Urinary bladder (tissue), 4 donors: Measurements from ENCODE around the gene ZFYVE28. TPM values are rescaled to one million over a fixed set of nuclear protein-coding genes. Genes with fewer than 3 reads are reported as not detected.

ENCODE experiments used
- DNase-seq: peaks from one replicate; pipeline ENCODE4 v3.0.0-alpha.2; 2015; ENCODE audit errors: extremely low spot score
- H3K27ac ChIP-seq: one replicate; pipeline ENCODE4 v1.5.1; 2013; ENCODE audit warnings: low read depth, mild to moderate bottlenecking, moderate library complexity
- H3K36me3 ChIP-seq: one replicate; pipeline ENCODE4 v1.6.1; 2013; ENCODE audit warnings: mild to moderate bottlenecking, moderate library complexity; ENCODE audit not compliant: insufficient read depth
- H3K4me1 ChIP-seq: one replicate; pipeline ENCODE4 v1.6.1; 2013; ENCODE audit warnings: mild to moderate bottlenecking, moderate library complexity; ENCODE audit not compliant: insufficient read depth
- H3K4me3 ChIP-seq: one replicate; pipeline ENCODE4 v1.5.1; 2013; ENCODE audit warnings: low read depth, low read length
- WGBS: extraction: QIAGEN DNeasy Blood & Tissue Kit; methylation state at CpG from one replicate; pipeline ENCODE4 v1.1.7; 2013; 5-methylcytosine and 5-hydroxymethylcytosine counted together
- polyA plus RNA-seq: library from polyadenylated mRNA; stranded (reverse); fragments of 200-250 nt; gene quantifications from one replicate; pipeline ENCODE4 v1.2.3, GENCODE V29; 2013
- total RNA-seq: library from RNA; depleted of rRNA; stranded (reverse); fragments of >200 nt; gene quantifications from one replicate; pipeline ENCODE4 v1.2.3, GENCODE V29; 2014
- donor health status: healthy with polysubstance abuse.
- donor health status: healthy.

Gene ZFYVE28
- total and polyA plus RNA-seq, 2 donors, result 6.3 to 8.4 TPM

DNA sequence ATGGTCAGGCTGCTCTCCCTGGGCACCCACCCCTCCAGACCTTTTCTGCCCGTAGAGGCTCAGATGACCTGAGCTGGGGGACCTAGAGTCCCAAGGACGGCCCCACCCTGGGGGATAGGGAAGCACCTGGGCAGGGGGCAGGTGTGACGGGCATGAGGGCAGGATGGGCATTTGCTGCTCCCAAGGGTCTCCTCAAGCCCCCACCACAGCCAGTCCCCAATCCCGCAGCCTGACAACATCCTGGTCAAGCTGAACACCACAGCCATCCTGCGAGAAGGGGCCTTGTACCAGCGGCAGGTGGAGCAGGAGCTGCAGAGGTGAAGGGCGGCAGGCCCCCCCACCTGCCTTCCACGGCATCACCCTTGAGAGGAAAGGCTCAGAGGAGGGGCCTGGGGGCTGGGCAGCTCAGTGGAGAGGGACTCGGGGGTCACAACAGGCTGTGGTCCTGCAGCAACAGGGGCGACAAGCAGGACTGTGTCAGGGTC, 32.6 kb upstream of the ZFYVE28 start:
- DNase-seq, result no peak
- 86% methylated on average over 10 of the region's 10 CpGs for WGBS
- no peaks in the 10 kb centered on the region for H3K36me3 ChIP-seq
- no peak overlapping the region for H3K4me3 ChIP-seq
- H3K27ac ChIP-seq, result no peak overlapping the region
- H3K4me1 ChIP-seq, result no peaks in the 10 kb centered on the region

DNA sequence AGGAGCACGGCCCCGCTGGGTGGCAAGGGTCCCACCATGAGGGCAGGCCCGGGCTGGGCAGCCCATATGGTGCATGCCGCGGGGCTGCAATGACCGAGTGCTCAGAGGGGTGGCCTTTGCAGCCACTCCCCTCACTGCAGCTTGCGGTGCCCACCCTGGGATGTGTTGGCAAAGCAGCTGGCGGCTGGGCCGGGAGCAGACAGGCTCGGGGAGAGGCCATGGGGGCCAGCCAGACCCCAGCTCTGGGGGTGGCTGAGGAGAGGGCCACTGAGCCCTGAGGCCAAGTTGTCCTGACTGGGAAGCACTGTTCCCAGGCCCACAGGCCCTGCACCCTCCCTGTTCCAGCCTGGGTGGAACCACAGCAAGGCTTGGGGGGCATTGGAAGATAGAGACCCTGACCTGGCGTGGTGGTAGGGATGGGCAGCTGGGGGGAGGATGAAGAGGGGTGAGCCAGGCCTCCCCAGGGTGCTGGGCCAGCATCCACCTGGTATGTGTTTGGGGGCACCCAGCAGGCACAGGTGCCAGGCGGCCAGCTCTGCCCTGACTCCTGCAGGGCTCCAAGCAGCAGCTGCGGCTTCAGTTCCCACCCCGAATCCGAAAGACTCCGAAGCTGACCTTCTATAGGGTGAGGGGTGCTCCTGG, 32.1 kb upstream of the ZFYVE28 start:
- 81% methylated on average over 16 of the region's 16 CpGs for WGBS
- H3K27ac ChIP-seq, result no peak overlapping the region
- H3K4me3 ChIP-seq, result no peak overlapping the region
- no peak for DNase-seq
- H3K36me3 ChIP-seq, result no peaks in the 10 kb centered on the region
- H3K4me1 ChIP-seq, result no peaks in the 10 kb centered on the region

DNA sequence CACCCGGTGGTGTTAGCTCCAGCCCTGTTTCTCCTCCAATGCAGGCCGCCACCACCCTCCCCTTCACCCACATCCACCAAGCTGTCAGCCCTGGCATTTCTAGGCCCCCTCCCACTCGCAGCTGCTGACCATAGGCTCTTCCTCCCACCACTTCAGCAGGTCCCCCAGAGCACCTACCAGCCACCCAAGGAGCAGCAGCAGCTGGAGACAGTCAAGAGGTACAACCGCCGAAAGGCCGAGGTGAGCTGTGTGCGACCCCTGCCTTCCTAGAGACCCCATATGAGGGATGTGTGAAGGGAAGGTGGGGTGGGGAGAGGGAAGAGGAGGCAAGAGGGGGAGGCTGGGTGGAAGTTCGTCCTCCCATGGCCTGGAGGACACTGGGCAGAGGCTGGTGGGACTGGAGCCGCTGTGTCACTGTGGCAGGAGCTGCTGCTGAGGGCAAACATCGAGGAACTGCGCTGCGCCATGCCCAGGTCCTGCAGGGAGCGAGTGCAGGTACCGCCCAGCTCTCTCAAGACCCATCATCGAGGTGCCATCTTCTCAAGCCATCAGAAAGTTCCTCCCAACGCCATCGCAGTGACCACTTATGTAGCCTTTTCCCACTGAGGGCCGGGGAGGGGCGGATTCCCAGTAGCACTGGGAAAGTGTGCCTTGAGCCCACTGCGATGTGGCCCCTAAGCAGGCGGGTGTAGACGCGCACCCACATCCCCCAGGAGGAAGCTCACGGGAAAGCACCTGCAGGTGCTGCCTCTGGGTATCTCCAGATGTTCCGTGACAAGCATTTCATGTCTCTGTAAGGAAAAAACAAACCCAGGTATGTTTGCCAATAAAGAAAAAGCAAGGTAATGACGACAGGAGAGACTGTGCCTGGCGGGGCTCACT, 31.3 kb upstream of the ZFYVE28 start:
- Histone ChIP-seq H3K4me1 (no peaks in the 10 kb centered on the region), H3K27ac (no peak overlapping the region), H3K4me3 (no peak overlapping the region), H3K36me3 (no peaks in the 10 kb centered on the region)
- WGBS, result 87% methylated on average over 27 of the region's 27 CpGs
- no peak for DNase-seq

DNA sequence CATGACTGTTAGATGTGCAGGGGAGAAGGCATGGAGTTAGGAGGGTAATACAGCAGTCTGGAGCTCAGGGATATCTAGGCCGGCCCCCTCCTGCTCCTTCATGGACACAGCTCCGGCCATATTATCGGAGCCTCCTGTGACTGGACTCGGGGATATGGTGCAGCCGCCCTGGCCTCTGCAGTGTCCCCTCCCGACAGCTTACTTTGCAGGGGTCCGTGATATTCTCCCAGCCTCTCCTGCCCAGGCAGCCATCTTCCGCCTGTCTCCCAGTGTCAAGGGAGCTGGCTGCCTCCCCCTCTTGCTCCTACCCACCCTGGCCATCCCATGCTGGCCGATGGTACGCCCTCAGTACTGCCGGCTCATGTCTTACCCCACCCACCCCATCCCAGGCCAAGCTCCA, 30.6 kb upstream of the ZFYVE28 start:
- WGBS, result 91% methylated on average over 11 of the region's 11 CpGs
- H3K4me1 ChIP-seq, result no peaks in the 10 kb centered on the region
- no peak overlapping the region for H3K27ac ChIP-seq
- H3K36me3 ChIP-seq, result no peaks in the 10 kb centered on the region
- no peak for DNase-seq
- no peak overlapping the region for H3K4me3 ChIP-seq

DNA sequence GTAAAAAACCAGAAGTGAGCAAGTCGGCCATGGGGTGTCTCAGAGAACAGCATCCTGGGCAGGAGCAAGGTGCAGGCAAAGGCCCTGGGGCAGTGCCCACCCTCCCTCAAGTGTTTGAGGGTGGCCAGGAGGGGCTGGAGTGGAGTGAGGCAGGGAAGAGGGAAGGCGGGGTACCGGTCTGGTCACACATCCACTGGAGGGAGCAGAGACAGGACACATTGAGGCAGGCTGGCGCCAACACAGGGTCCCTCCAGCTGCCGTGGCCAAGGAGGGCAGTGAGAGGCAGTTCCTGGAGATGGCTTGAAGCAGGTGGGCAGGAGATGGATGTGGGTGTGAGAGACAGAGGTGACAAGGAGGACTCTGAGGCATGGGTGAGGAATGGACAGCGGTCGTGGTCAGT, 30.1 kb upstream of the ZFYVE28 start:
- Histone ChIP-seq H3K4me1 (no peaks in the 10 kb centered on the region), H3K27ac (no peak overlapping the region), H3K36me3 (no peaks in the 10 kb centered on the region), H3K4me3 (no peak overlapping the region)
- DNase-seq, result no peak
- WGBS, result 85% methylated on average over 7 of the region's 7 CpGs

DNA sequence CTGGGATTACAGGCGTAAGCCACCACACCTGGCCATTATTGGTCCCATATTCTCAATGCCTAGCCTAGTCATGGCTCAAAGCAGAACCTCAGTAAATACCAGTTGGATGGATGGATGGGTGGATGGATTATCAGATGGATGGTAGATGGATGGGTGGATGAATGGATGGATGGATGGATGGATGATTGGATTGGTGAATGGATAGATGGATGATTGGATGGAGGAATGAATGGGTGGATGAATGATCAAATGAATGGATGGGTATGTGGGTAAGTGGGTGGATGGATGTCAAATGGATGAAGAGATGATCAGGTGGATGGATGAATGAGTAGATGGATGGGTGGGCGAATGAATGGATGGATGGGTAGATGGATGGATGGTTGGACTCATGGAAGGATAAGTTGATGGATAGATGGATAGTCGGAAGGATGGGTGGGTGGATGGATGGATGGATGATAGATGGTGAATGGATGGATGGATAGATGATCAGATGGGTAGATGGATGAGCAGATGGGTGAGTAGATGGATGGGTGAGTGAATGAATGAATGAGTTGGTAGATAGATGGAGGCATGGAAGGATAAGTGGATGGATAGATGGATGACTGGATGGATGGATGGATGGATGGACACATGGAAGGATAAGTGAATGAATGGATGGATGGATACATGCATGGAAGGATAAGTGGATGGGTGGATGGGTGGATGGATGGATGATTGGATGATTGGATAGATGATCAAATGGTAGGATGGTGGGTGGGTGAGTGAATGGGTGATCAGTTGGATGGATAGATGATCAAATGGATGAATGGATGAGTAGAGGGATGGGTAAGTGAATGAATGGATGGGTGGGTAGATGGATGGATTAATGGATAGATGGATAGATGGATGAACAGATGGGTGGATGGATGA, 28.5 kb upstream of the ZFYVE28 start:
- H3K4me3 ChIP-seq, result no peak overlapping the region
- no peaks in the 10 kb centered on the region for H3K4me1 ChIP-seq
- no peak overlapping the region for H3K27ac ChIP-seq
- 83% methylated on average over 3 of the region's 3 CpGs for WGBS
- no peak for DNase-seq
- H3K36me3 ChIP-seq, result no peaks in the 10 kb centered on the region

DNA sequence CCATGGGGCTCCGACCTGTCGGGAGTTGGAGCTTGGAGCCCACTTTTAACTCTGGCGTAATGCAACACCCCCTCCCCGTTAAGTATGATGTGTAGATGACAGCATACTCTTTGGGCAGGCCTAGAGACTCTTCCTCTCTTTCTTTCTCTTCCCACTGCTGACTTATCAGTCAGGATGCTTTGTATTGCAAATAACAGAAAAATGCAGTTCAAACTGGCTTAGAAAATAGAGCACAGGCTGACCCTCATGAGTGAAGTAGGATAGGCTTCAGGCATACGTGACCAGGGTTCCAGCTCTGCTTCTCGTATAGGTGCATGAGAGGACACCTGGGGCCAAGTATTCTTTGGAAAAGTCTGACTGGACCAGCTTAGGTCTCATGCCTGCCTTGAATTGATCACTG, 27.1 kb upstream of the ZFYVE28 start:
- Histone ChIP-seq H3K4me1 (no peaks in the 10 kb centered on the region), H3K27ac (no peak overlapping the region), H3K36me3 (no peaks in the 10 kb centered on the region), H3K4me3 (no peak overlapping the region)
- 88% methylated on average over 6 of the region's 6 CpGs for WGBS
- DNase-seq, result no peak

DNA sequence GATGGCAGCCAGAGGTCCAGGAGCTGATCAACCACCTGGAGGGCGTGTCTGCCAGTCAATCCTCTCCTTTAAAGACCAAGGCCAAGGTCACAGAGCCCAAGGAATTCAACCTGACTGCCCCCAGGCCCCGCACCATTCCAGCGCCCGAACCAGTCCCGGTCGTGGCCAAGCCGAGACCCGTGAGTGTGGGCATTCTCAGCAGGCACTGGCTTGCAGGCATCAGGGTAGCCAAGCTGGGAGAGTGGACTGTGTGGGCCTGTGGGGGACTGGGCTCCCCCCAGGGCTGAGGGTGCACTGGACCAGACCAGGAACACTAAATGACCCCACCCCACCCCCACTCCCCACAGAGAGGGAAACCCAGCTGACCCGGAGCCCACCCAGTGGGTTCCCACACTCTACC, 26.7 kb upstream of the ZFYVE28 start:
- no peak for DNase-seq
- 96% methylated on average over 9 of the region's 9 CpGs for WGBS
- H3K4me3 ChIP-seq, result no peak overlapping the region
- H3K27ac ChIP-seq, result no peak overlapping the region
- no peaks in the 10 kb centered on the region for H3K4me1 ChIP-seq
- H3K36me3 ChIP-seq, result no peaks in the 10 kb centered on the region

DNA sequence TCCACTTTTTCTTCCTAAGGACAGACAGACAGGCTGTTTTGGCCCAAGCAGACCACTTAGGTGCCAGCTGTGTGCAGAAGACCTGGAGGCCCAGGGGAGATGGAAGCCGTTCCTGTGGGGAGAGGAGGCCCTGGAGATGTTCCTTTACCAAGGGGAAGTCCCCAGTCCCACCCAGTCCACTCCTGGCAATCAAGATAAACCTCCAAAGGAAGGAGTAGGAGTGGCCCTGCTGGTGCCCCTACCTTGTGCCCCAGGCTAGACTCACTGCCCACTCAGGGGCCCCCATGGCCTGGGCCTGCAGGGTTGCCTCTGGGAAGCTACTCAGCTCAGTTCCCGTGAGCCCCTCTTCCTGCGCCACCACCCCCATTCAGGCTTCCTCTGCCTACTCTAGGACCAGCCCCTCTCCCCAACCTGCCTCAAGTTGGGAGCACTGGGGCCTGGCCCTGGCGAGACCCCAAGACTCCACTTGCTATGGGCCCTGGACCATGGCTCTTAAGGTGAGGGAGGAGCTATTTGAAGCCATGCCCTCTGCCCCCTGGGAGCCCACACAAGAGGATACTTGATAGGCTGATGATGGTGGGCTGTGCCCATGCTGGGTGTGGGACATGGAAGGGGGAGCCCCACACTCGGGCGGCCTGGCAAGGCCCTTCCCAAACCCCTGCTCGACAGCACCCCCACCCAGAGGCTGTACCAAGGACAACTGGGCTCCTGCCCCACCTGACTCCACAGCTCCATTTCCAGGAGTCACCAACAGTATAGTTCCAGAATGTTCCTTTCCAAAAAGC, 25.7 kb upstream of the ZFYVE28 start:
- 87% methylated on average over 7 of the region's 7 CpGs for WGBS
- Histone ChIP-seq H3K4me1 (no peaks in the 10 kb centered on the region), H3K36me3 (no peaks in the 10 kb centered on the region), H3K27ac (no peak overlapping the region), H3K4me3 (no peak overlapping the region)
- no peak for DNase-seq

DNA sequence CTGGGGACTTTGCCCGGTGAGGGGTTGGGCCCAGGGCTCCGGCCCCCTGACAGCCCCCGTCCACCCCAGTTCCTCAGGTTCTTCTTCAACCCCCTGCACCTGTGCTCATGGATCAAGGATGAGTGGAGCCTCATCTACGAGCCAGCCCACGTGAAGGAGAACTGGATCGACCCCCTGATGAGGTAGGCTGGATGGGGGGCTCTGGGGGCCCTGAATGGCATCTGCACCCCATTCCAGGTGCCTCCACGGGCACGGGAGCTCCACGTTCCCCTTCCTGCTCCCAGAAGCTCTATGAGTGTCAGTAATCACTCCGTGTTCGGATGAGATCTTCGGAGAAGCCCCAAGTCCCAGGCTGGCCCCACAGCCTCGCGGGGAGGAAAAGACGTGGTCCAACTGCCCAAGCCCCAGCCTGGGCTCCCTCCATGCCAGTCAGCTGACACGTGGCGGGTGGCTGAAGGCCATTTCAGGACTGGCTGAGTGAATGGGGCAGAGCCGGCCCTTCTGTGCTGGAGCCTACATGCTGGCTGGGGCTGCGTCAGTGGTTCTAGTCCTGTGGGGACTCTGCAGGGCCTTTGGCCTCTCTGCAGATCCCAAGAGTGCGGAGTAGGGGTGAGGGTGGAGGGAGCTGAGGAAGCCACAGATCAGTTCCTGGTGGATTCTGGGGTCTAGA, 24.8 kb upstream of the ZFYVE28 start:
- WGBS, result 86% methylated on average over 20 of the region's 20 CpGs

DNA sequence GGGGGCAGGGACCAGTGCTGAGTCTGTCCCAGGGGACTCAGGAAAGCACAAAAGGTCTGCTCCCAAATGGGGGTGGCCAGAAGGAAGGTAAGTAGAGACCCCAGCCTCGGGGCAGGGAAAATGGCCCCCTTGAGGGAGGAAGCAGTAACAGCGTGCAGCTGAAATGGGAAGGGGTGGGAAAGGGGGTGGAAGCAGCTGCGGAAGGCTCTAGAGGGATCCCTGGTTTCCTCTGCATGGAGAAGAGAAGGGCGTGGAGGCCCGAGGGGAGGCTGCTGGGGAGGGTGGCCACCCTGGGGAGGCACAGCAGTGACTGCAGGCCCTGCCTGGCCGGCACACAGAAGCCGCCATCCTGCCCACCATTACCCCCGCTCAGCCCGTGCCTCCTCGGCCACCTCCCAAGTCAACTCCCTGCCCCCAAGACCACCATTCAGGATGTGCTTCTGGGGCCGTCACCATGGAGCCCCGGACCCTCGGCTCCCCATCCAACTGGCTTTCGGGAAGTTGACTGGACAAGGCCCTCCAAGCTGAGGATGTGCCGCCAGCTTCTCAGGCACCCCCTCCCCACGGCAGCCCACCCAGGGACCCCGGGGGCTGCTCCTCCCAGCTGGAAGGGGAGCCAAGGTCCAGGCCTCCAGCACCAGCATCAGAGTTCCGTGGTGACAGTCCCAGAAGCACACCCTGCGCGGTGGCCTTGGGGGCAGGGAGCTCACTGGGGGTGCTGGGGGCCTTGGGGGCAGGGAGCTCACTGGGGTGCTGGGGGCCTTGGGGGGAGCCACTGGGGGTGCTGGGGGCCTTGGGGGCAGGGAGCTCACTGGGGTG, 23.9 kb upstream of the ZFYVE28 start:
- no peak for DNase-seq
- Histone ChIP-seq H3K4me1 (no peaks in the 10 kb centered on the region), H3K36me3 (no peaks in the 10 kb centered on the region), H3K27ac (no peak overlapping the region), H3K4me3 (no peak overlapping the region)
- WGBS, result 74% methylated on average over 20 of the region's 20 CpGs

More for the DNA sequence above, 24.8 kb upstream of the ZFYVE28 start:
- H3K4me1 ChIP-seq, result no peaks in the 10 kb centered on the region
- H3K36me3 ChIP-seq, result no peaks in the 10 kb centered on the region
- H3K27ac ChIP-seq, result no peak overlapping the region
- no peak for DNase-seq
- H3K4me3 ChIP-seq, result no peak overlapping the region
